HG03103 (cell line): Measurements from ENCODE around the gene LILRB2.
"Not testable (repeated sequence)": the region's sequence is repeated elsewhere in the genome, so short reads cannot be mapped to it uniquely, and the experiment has no call there.

ENCODE experiments used
- ATAC-seq: cut with Tn5 transposase; IDR thresholded peaks from one replicate; pipeline ENCODE4 v1.9.1; 2021; ENCODE audit warnings: low read depth; ENCODE audit not compliant: unreplicated experiment

The LILRB2 gene

DNA sequence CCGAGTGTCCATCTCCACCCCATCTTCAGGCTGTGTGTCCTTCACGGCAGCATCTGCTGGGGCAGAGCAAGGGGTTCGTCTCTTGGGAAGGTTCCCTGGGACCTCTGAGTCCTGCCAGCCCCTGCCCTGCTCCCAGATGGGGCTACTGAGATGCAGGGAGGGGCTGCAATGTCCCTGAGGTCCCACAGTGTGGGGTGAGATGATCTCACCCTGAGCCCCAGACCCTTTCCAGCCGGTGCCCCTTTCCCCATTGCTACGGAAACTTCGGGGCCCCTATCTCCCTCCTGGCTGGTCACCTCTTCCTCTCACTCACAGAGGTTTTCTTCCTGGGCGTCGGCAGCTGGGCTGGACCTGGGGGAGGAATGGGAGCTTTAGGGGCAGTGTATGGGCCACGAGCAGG is 5.0 kb downstream of the LILRB2 start:
- ATAC-seq: no peak

DNA sequence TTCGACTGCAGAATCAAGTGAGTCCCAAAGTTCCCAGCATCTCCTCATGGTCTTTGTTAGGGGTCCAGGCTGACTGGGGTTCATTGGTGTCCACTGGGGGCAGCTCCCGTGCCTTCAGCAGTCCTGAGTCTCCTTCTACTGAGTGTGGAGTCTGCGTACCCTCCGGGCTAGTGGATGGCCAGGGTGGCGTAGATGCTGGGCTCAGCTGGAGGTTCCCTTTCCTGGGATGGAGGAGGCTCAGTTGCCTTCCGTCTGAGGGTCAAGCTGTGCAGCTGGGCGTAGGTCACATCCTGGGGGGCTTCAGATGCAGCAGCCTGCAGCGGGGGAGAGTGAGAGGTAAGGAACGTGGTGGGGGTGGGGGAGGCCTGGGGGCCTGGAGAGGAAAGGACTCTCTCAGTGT is 6.4 kb downstream of the LILRB2 start:
- not testable (repeated sequence) for ATAC-seq

- no peak for ATAC-seq
Measured at GRCh38 chr19:54273821-54274220, 7.1 kb downstream of the LILRB2 start.

- not testable (repeated sequence) for ATAC-seq
Measured at GRCh38 chr19:54272181-54272580, 8.7 kb downstream of the LILRB2 start.

GRCh38 chr19:54271587-54271986 is 9.3 kb downstream of the LILRB2 start:
- ATAC-seq: not testable (repeated sequence)

GRCh38 chr19:54271106-54271505 is 9.8 kb downstream of the LILRB2 start:
- ATAC-seq: no peak

DNA sequence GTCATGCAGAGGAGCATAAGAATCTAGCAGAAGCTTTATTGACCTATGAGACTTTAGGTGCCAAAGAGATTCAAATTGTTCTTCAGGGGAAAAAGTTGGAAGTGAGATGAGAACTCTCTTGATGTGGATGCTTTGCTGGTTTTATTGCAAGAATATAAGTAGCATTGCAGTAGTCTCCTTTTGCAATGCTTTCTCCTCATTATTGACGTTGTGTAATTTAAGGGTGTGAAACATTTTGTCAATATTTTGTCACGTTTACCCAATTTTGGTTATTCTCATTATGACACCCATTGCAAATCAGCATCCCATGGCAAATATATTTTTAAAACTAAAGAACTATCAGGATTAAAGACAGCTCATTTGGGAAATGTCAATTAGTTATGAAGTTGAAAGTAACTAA is 12.0 kb downstream of the LILRB2 start:
- no peak for ATAC-seq

DNA sequence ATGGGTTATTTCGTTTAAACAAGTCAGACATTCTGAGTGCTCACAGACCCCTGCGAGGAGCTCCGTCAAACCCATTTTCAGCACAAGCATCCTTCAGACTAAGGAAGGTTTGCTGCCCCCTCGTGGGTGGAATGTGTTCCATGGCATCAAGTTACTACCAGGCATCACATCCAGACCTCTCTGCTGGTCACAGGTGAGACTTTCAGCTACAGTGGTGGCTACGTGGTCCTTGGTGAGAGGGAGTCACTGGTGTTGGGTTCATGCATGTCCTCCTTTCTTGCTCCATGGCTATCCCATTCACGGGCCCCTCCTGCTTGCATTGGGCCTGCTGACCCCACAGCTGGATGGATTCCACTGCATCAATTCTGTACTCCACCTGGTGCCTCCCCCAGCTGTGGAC is 14.8 kb downstream of the LILRB2 start:
- no peak for ATAC-seq

DNA sequence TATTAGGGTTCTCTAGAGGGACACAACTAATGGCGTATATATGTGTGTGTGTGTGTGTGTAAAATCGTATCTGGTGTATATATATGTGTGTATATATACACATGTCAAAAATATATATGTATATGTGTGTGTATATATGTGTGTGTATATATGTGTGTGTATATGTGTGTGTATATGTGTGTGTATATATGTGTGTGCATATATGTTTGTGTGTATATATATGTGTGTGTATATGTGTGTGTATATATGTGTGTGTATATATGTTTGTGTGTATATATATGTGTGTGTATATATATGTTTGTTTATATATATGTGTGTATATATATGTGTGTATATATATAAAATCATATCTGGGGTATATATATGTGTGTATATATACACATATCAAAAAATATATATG is 18.4 kb downstream of the LILRB2 start:
- no peak for ATAC-seq

DNA sequence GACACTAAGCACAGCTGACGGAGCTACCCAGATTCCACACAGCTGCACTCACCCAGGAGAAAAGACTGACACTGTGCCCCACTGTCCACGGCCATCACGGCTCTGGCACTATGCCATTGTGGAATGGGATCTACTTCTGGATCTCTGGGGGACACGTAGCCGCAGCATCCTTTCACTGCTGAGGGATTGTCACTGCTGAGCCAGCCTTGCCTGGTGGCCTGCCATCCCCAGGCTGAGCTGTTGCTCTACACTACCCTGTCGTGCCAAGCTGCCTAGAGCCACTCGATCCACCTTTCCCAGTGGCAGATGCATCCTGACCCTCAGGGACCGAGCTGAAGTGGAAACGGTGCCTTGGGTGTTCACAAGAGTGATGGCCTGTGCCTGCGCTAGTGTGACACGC is 18.8 kb downstream of the LILRB2 start:
- ATAC-seq: no peak

GRCh38 chr19:54257116-54257480 is 23.8 kb downstream of the LILRB2 start, which contains the start of gene LILRB5:
LILRB5 (minus strand) TSS chr19:54257273; CDS start chr19:54257193, 80 bp downstream.
- ATAC-seq: no peak

- ATAC-seq: no peak
Measured at GRCh38 chr19:54256250-54257115, 24.4 kb downstream of the LILRB2 start.

- no peak for ATAC-seq
Measured at GRCh38 chr19:54255105-54255775, 25.7 kb downstream of the LILRB2 start.

GRCh38 chr19:54254195-54254906 is 26.6 kb downstream of the LILRB2 start:
- ATAC-seq: no peak

DNA sequence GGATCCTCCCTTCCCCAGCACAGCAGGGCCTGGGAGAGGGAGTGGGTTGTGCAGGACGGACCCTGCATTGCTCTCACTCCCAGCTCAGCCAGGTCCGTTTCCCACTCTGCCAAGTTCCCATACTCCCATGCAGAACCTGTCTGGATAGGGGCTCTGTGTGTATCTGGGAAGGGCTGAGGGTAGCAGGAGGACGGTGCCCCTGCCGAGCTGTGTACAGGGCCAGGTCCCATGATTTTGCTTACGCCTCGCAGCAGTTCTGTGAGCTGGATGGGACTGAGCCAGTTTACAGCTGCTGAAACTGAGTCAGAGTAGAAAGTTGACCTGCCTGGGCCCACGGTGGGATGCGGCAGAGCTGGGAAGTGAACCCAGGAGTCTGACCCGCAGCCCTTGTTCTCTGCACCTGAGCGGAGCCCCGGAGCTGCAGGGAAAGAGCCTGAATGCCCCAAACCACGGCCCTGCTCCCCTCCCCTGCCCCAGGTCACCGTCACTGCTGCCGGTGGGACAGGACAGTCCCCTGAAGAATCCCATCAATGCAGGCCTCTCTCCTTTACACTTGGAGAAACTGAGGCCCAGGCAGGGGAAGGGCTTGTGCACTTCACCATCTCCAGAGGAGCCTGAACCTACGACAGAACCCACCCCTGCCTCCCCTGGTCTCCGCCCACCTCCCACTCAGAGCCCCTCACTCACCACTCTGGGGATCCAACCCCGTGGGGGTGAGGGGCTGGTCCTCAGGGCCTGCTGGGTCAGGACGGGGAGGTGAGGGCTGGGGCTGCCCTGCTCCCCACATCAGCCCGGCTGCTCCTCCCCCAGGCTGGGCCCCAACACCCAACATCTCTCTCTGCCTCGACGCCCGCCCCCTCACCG is 27.3 kb downstream of the LILRB2 start:
- no peak for ATAC-seq

DNA sequence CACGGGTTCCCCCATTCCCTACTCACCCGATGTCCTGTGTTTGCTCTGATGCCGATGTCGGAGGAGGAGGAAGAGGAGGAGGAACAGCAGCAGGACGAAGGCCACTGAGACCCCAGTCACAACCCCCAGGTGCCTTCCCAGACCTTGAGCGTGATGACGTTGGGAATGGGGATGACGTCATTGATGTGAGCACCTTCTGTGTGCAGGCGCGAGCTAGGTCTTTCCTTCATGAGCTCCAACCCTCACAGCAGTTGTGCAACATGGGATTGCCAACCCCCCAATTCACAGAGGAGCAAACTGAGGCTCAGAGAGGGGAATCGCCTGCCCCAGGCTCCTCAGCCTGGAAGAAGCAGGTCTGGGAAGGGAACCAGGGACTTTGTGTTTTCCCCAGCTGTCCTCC is 28.1 kb downstream of the LILRB2 start:
- no peak for ATAC-seq

GRCh38 chr19:54252243-54252642 is 28.7 kb downstream of the LILRB2 start:
- no peak for ATAC-seq

- ATAC-seq: no peak
Measured at GRCh38 chr19:54248016-54248601, 32.8 kb downstream of the LILRB2 start.

GRCh38 chr19:54247106-54247930 is 33.6 kb downstream of the LILRB2 start:
- no peak for ATAC-seq
